AG04449 (cell line): Measurements from ENCODE around the gene FHOD1.

Source experiments
- CTCF ChIA-PET: fragments of 350-600 bp; formaldehyde crosslinking; extraction: SDS; loops from one replicate; lab custom pipeline; 2021; ENCODE audit warnings: antibody characterized with exemption; lab: Yijun Ruan, JAX
- POLR2A ChIA-PET: fragments of 400-600, 350-600 bp; formaldehyde crosslinking; extraction: SDS; loops from one replicate; lab custom pipeline; 2020; ENCODE audit warnings: antibody characterized with exemption, inconsistent platforms; lab: Yijun Ruan, JAX
- DNase-seq: peaks from one replicate; pipeline ENCODE4 v3.0.0-alpha.2; 2010; ENCODE audit warnings: low read depth, low spot score
- H3K4me3 ChIP-seq: 2 replicates; pipeline ENCODE4 v1.5.1; 2011; ENCODE audit warnings: low read depth, mild to moderate bottlenecking, control low read depth, low read length
- CTCF ChIP-seq: IDR thresholded peaks from one replicate; pipeline ENCODE4 v1.5.1; 2011; ENCODE audit warnings: mild to moderate bottlenecking, moderate library complexity, low read length, control low read depth, inconsistent platforms; ENCODE audit not compliant: insufficient read depth; ENCODE audit errors: missing control alignments

Gene FHOD1

DNA sequence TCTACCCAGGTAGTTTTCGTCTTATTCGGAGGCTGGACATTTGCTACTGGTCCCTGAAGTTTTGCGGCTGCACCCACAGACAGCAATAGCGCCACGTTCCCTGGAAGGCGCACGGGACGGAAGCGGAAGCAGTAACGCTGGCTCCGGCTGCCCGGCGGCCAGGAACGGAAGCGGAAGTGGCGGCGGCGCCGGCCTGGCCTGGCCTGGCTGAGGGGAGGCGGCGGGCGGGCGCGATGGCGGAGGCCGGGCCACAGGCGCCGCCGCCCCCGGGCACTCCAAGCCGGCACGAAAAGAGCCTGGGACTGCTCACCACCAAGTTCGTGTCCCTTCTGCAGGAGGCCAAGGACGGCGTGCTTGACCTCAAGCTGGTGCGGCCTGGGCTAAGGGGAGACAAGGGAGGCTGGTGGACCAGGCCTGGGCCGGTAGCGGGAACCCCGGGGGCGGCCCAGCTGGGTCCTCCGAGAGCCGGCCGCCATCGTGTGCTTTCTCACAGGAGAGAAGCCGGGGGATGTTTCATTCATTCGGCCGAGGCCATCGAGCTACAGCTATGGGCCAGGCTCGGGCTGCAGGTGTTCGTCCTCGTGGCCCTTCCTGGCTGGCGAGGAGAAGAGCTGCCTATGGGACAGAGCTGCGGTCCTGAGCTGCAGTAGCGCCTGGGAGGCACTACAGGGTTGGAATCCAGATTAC is 55.1 kb downstream of the FHOD1 start, which contains the start of gene E2F4:
TSS of gene E2F4 (plus strand) at position 161 of the 687 bp plus-strand sequence. CDS start at position 234, 73 bp downstream.
- ChIA-PET CTCF (interaction anchor here (0.9 to 9.3 kb wide), 2 partner anchors 19 to 238 kb away, joined by 3 to 83 read pairs; no protein-coding TSS in a partner anchor), POLR2A (no interaction called here)
- TF ChIP-seq CTCF: no peak
- peak; percentile 40 for DNase-seq
- H3K4me3 ChIP-seq: peak within 1 kb of the TSS; percentile 97

DNA sequence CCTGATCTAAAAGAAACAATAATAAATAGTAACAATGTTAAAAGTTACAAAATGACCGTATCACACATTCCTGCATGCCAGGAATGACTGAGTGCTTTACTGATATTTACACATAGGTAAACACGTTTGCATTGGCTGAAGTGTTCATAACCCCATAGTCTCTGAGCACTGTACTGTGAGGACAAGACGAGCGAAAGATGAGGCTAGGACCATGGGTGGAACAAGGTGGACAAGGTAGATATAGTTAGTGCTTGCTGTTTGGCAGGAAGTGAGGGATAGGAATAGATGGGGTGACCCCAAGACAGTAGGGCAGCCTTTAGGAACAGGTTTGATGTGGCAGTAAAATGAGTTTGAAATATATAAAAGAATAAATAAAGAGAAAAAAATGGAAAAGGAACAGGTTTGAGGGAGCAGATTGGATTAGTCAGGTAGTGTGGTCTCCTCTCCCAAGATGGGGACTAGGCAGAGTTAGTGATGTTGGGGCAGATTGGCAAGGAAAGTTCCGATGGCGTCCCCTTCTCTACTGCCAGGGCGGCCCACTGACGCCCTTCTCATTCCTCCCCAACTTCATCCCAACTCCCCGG is 55.8 kb downstream of the FHOD1 start:
- ChIA-PET CTCF (interaction anchor here (7.5 kb wide), 1 partner anchor 240 kb away, joined by 90 read pairs; no protein-coding TSS in a partner anchor), POLR2A (no interaction called here)
- TF ChIP-seq CTCF: no peak
- peak overlapping the region; percentile 56 for H3K4me3 ChIP-seq
- no peak for DNase-seq

GRCh38 chr16:67190448-67191399 is 56.6 kb downstream of the FHOD1 start:
- CTCF ChIA-PET: interaction anchor here (2.1 to 10.2 kb wide), 3 partner anchors 7 to 239 kb away, joined by 5 to 128 read pairs (median 90); no protein-coding TSS in a partner anchor
- H3K4me3 ChIP-seq: no peak overlapping the region
- no peak for TF ChIP-seq CTCF
- no peak for DNase-seq
- POLR2A ChIA-PET: no interaction called here

DNA sequence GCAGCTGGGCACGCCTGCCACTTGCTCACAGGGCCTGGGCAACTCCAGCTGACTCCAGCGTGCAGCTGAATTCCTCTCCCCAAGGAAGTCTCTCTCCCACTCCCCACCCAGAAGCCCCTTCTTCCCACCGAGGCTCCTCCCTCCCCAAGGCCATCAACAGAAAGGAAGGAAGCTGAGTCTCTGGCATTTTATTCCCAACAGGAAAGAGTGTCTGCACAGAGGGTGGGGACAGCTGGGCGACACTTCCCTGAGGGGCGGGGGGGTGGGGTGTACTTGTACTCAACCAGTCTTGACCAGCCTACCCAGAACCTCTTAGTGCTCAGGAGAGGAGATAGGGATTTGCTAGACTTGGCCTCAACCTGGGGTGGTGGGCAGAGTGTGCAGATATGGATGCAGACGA is 57.2 kb downstream of the FHOD1 start, which contains the start of gene EXOC3L1:
TSS of gene EXOC3L1 (minus strand) at position 96 of the 400 bp plus-strand sequence. CDS start 460 bp downstream, outside the sequence.
- ChIA-PET CTCF (interaction anchor here (2.1 to 10.2 kb wide), 4 partner anchors 8 to 238 kb away, joined by 5 to 128 read pairs (median 52); no protein-coding TSS in a partner anchor), POLR2A (no interaction called here)
- no peak for DNase-seq
- no peak for TF ChIP-seq CTCF
- H3K4me3 ChIP-seq: no peak within 1 kb of the TSS

DNA sequence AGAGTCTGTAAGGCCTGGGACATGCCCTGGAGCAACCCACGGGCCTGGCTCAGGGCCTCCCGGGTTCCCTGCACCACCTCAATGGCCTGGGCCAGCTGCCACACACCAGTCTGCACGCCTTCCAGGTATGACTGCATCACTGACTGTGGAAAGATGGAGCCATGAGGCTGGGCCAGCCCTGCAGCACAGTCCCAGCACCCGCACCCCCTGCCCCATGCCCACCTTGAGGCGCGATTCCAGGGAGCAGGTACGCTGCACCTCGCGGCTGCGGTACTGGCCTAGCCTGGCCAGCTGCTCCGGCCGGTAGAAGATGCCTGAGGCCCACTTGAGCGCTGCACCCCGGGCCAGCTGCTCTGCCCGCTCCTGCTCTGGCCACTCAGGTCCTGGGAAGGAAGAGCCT is 58.5 kb downstream of the FHOD1 start:
- POLR2A ChIA-PET: no interaction called here
- no peak for TF ChIP-seq CTCF
- CTCF ChIA-PET: interaction anchor here (0.8 to 10.2 kb wide), 10 partner anchors 9 to 237 kb away, joined by 3 to 128 read pairs (median 26); partner anchors contain the start of genes FBXL8, NOL3 and TRADD
- DNase-seq: no peak
- H3K4me3 ChIP-seq: no peak overlapping the region
